Measurements from ENCODE around the gene C3orf20. TPM values are rescaled to one million over a fixed set of nuclear protein-coding genes. Genes with fewer than 3 reads are reported as not detected.

C3orf20 gene
- total RNA-seq, 1 donor from 2014 or later: 0.13 TPM

GRCh38 chr3:14767245-14768051, 92.5 kb downstream of the C3orf20 start:
- no peak for DNase-seq (ENCODE audit: low read depth)
- no peak for TF ChIP-seq CTCF (IDR thresholded peaks at IDR 0.05; ENCODE audit: insufficient read depth, low read length, poor library complexity, severe bottlenecking)
- H3K4me3 ChIP-seq (ENCODE audit: low read depth, low read length): no peak overlapping the region
- H3K27me3 ChIP-seq (ENCODE audit: control insufficient read depth, insufficient read depth, low read length): no peaks in the 10 kb centered on the region
- no peaks in the 10 kb centered on the region for H3K36me3 ChIP-seq (ENCODE audit: control insufficient read depth, insufficient read depth, low read length)

- H3K36me3 ChIP-seq (ENCODE audit: control insufficient read depth, insufficient read depth, low read length): no peaks in the 10 kb centered on the region
- TF ChIP-seq CTCF (IDR thresholded peaks at IDR 0.05; ENCODE audit: insufficient read depth, low read length, poor library complexity, severe bottlenecking): no peak
- DNase-seq (ENCODE audit: low read depth): no peak
- no peaks in the 10 kb centered on the region for H3K27me3 ChIP-seq (ENCODE audit: control insufficient read depth, insufficient read depth, low read length)
- H3K4me3 ChIP-seq (ENCODE audit: low read depth, low read length): no peak overlapping the region
These were observed 93.3 kb downstream of the C3orf20 start for GRCh38 chr3:14768182-14768790.

- no peak overlapping the region for H3K4me3 ChIP-seq (ENCODE audit: low read depth, low read length)
- TF ChIP-seq CTCF (IDR thresholded peaks at IDR 0.05; ENCODE audit: insufficient read depth, low read length, poor library complexity, severe bottlenecking): no peak
- H3K36me3 ChIP-seq (ENCODE audit: control insufficient read depth, insufficient read depth, low read length): no peaks in the 10 kb centered on the region
- DNase-seq (ENCODE audit: low read depth): no peak
- H3K27me3 ChIP-seq (ENCODE audit: control insufficient read depth, insufficient read depth, low read length): no peaks in the 10 kb centered on the region
These were observed 93.9 kb downstream of the C3orf20 start for GRCh38 chr3:14768881-14769280.

GRCh38 chr3:14769544-14770325, 94.8 kb downstream of the C3orf20 start:
- Histone ChIP-seq H3K4me3 (ENCODE audit: low read depth, low read length) (no peak overlapping the region), H3K27me3 (ENCODE audit: control insufficient read depth, insufficient read depth, low read length) (no peaks in the 10 kb centered on the region), H3K36me3 (ENCODE audit: control insufficient read depth, insufficient read depth, low read length) (no peaks in the 10 kb centered on the region)
- no peak for DNase-seq (ENCODE audit: low read depth)
- TF ChIP-seq CTCF (IDR thresholded peaks at IDR 0.05; ENCODE audit: insufficient read depth, low read length, poor library complexity, severe bottlenecking): no peak

GRCh38 chr3:14770591-14770990, 95.7 kb downstream of the C3orf20 start:
- no peaks in the 10 kb centered on the region for H3K36me3 ChIP-seq (ENCODE audit: control insufficient read depth, insufficient read depth, low read length)
- no peak for TF ChIP-seq CTCF (IDR thresholded peaks at IDR 0.05; ENCODE audit: insufficient read depth, low read length, poor library complexity, severe bottlenecking)
- DNase-seq (ENCODE audit: low read depth): no peak
- no peak overlapping the region for H3K4me3 ChIP-seq (ENCODE audit: low read depth, low read length)
- H3K27me3 ChIP-seq (ENCODE audit: control insufficient read depth, insufficient read depth, low read length): no peaks in the 10 kb centered on the region

Data from kidney epithelial cell (primary cell).